A673 (cell line): ENCODE measurements around the gene PFKFB3. TPM values are rescaled to one million over a fixed set of nuclear protein-coding genes. Genes with fewer than 3 reads are reported as not detected.

Experiments
- BruUV-seq: library from RNA; stranded (reverse); fragments of 400-500 nt; replicated peaks from 2 replicates; lab custom pipeline; 2021; lab: Mats Ljungman, UMichigan
- CTCF ChIA-PET: fragments of 300-600 bp; sonication (Branson Sonifier 250); formaldehyde crosslinking; loops from one replicate; lab custom pipeline; 2022; ENCODE audit warnings: antibody characterized with exemption; lab: Charles Lee
- POLR2A ChIA-PET: fragments of 300-600 bp; sonication (Branson Sonifier 250); formaldehyde crosslinking; loops from one replicate; lab custom pipeline; 2022; ENCODE audit warnings: antibody characterized with exemption; ENCODE audit not compliant: low non-redundant PET; lab: Charles Lee
- DNase-seq: peaks from one replicate; pipeline ENCODE4 v3.0.0-alpha.2; 2015; ENCODE audit warnings: low spot score
- H3K27ac ChIP-seq: fragments of 200-600 bp; sonication (generic); 2 replicates; pipeline ENCODE4 v1.5.1; 2016; ENCODE audit warnings: mixed run types, low read depth, mild to moderate bottlenecking, mixed read lengths, antibody characterized with exemption, low read length; ENCODE audit not compliant: poor library complexity, severe bottlenecking
- H3K27me3 ChIP-seq: fragments of 200-600 bp; sonication (generic); replicated peaks from 2 replicates; pipeline ENCODE4 v1.6.1; 2017; ENCODE audit warnings: mixed run types, low read depth, mild to moderate bottlenecking, mixed read lengths, antibody characterized with exemption, low read length; ENCODE audit not compliant: insufficient read depth, poor library complexity
- H3K36me3 ChIP-seq: fragments of 200-600 bp; sonication (generic); 2 replicates; pipeline ENCODE4 v1.6.1; 2016; ENCODE audit warnings: mixed run types, mild to moderate bottlenecking, mixed read lengths, antibody characterized with exemption, low read length; ENCODE audit not compliant: insufficient read depth, poor library complexity, severe bottlenecking
- H3K4me1 ChIP-seq: fragments of 200-600 bp; sonication (generic); 2 replicates; pipeline ENCODE4 v1.6.1; 2017; ENCODE audit warnings: mixed run types, mild to moderate bottlenecking, mixed read lengths, antibody characterized with exemption, low read length; ENCODE audit not compliant: insufficient read depth, poor library complexity, severe bottlenecking
- H3K4me3 ChIP-seq: fragments of 200-600 bp; sonication (generic); 2 replicates; pipeline ENCODE4 v1.5.1; 2016; ENCODE audit warnings: low read depth, mixed run types, mild to moderate bottlenecking, mixed read lengths, low read length; ENCODE audit not compliant: poor library complexity, severe bottlenecking
- H3K9me3 ChIP-seq: fragments of 200-600 bp; sonication (generic); 2 replicates; pipeline ENCODE4 v1.6.1; 2016; ENCODE audit warnings: mixed run types, low read depth, mild to moderate bottlenecking, mixed read lengths, antibody characterized with exemption, low read length; ENCODE audit not compliant: poor library complexity, severe bottlenecking
- EZH2 ChIP-seq: fragments of 200-600 bp; sonication (generic); IDR thresholded peaks from 2 replicates; pipeline ENCODE4 v1.6.1; 2017; ENCODE audit warnings: borderline replicate concordance, low read depth, mild to moderate bottlenecking, mixed read lengths, antibody characterized with exemption, low read length; ENCODE audit not compliant: poor library complexity, severe bottlenecking
- intact Hi-C: fragments of 100-400 bp; cut with micrococcal nuclease; formaldehyde crosslinking; loops from one replicate; pipeline ENCODE4 v1.10.0; 2022; ENCODE audit not compliant: unreplicated experiment
- total RNA-seq: library from RNA; stranded (reverse); gene quantifications from 2 replicates; pipeline ENCODE4 v1.2.3, GENCODE V29; 2021
- TF ChIP-seq, protein P1 (sequence below): fragments of 300-800, 200-600 bp; sonication (generic); conservative IDR thresholded peaks from 2 replicates; pipeline ENCODE4 v1.5.1; 2017; ENCODE audit warnings: low read depth, mild to moderate bottlenecking, antibody characterized with exemption, low read length, moderate library complexity, mixed read lengths

The PFKFB3 gene
- total RNA-seq, 1 experiment from 2014 or later = 53.0 TPM

- H3K36me3 ChIP-seq = peaks cover 52% of the 10 kb centered on the region
- intact Hi-C loops = loop anchor here (5.0 kb wide), 1 partner anchor 58 kb away; no protein-coding TSS in a partner anchor
- peak; percentile 99 for DNase-seq
- BruUV-seq = TSS peak; percentile 70
- peak overlapping the region; percentile 8 for H3K4me3 ChIP-seq
- H3K27ac ChIP-seq = peak overlapping the region; percentile 95
- no peak for TF ChIP-seq EZH2
- TF ChIP-seq, protein P1, sequence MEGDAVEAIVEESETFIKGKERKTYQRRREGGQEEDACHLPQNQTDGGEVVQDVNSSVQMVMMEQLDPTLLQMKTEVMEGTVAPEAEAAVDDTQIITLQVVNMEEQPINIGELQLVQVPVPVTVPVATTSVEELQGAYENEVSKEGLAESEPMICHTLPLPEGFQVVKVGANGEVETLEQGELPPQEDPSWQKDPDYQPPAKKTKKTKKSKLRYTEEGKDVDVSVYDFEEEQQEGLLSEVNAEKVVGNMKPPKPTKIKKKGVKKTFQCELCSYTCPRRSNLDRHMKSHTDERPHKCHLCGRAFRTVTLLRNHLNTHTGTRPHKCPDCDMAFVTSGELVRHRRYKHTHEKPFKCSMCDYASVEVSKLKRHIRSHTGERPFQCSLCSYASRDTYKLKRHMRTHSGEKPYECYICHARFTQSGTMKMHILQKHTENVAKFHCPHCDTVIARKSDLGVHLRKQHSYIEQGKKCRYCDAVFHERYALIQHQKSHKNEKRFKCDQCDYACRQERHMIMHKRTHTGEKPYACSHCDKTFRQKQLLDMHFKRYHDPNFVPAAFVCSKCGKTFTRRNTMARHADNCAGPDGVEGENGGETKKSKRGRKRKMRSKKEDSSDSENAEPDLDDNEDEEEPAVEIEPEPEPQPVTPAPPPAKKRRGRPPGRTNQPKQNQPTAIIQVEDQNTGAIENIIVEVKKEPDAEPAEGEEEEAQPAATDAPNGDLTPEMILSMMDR = no peak
- no peaks in the 10 kb centered on the region for H3K9me3 ChIP-seq
- H3K4me1 ChIP-seq = peaks cover 65% of the 10 kb centered on the region
- H3K27me3 ChIP-seq = no peaks in the 10 kb centered on the region
- ChIA-PET POLR2A (interaction anchor here (0.5 kb wide), 1 partner anchor 17 kb away, joined by 3 read pairs; no protein-coding TSS in a partner anchor), CTCF (interaction anchor here (1.0 to 2.0 kb wide), 3 partner anchors 16 to 188 kb away, joined by 3 to 7 read pairs (median 6); partner anchors contain the start of gene PFKFB3)
Measured at GRCh38 chr10:6218692-6219493, 16.2 kb downstream of the PFKFB3 start.

DNA sequence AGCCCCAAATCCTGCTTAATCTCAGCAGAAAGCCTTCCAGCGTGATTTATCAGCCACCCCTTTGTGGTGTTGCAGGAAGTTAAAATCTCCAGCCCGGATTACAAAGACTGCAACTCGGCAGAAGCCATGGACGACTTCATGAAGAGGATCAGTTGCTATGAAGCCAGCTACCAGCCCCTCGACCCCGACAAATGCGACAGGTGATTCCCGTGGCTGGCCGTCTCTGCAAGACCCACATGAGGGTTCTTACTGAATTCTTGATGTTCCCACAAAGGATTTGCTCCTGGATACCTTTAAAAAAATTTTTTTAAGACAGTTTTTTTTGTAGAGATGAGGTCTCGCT lies 16.7 kb downstream of the PFKFB3 start:
- Histone ChIP-seq H3K4me1 (peaks cover 65% of the 10 kb centered on the region), H3K27me3 (no peaks in the 10 kb centered on the region), H3K36me3 (peaks cover 52% of the 10 kb centered on the region), H3K4me3 (peak overlapping the region; percentile 18), H3K27ac (peak overlapping the region; percentile 95), H3K9me3 (no peaks in the 10 kb centered on the region)
- TSS peak; percentile 55 for BruUV-seq
- no peak for DNase-seq
- TF ChIP-seq, protein P1 = no peak
- no peak for TF ChIP-seq EZH2
- ChIA-PET CTCF (interaction anchor here (1.0 to 2.0 kb wide), 2 partner anchors 182 to 187 kb away, joined by 6 to 7 read pairs; no protein-coding TSS in a partner anchor), POLR2A (interaction anchor here (0.6 kb wide), 1 partner anchor 163 kb away, joined by 3 read pairs; no protein-coding TSS in a partner anchor)
- intact Hi-C loops = loop anchor here (5.0 kb wide), 1 partner anchor 58 kb away; no protein-coding TSS in a partner anchor

DNA sequence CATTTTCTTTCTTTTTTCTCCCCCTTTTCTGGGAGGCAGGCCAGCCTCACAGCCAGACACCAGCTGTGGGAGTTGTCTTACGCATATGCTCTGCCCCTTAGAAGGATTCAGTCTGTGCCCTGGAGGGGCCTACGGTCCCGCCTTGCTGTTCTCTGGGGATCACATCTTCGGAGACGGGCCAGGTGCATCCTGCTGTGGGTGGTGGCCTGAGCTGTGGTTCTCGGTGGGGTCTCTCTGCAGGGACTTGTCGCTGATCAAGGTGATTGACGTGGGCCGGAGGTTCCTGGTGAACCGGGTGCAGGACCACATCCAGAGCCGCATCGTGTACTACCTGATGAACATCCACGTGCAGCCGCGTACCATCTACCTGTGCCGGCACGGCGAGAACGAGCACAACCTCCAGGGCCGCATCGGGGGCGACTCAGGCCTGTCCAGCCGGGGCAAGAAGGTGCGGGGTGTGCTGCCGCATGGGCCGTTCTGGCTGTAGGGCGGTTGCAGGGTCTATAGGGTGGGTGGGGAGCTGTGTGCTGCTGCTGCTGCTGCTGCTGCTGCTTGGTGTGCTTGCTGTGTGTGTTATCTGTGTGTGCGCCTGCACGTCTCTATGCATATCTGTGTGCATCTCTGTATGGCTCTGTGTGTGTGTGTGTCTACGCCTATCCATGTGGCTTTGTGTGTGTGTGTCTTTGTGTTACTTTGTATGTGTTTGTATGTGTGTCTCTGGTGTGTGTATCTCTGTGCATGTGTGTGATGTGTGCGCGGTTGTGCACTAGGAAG lies 17.9 kb downstream of the PFKFB3 start:
- Histone ChIP-seq H3K36me3 (peaks cover 56% of the 10 kb centered on the region), H3K4me1 (peaks cover 65% of the 10 kb centered on the region), H3K4me3 (peak overlapping the region; percentile 16), H3K9me3 (no peaks in the 10 kb centered on the region), H3K27me3 (no peaks in the 10 kb centered on the region), H3K27ac (peak overlapping the region; percentile 95)
- intact Hi-C loops = no loop called here
- peak; percentile 81 for DNase-seq
- no TSS peak for BruUV-seq
- POLR2A ChIA-PET = no interaction called here
- TF ChIP-seq, protein P1 = no peak
- TF ChIP-seq EZH2 = no peak
- CTCF ChIA-PET = interaction anchor here (0.9 kb wide), 1 partner anchor 13 kb away, joined by 3 read pairs; no protein-coding TSS in a partner anchor
